RWPE2 (cell line): ENCODE measurements around the gene C2CD3.
"Not testable (repeated sequence)": the region's sequence is repeated elsewhere in the genome, so short reads cannot be mapped to it uniquely, and the experiment has no call there.

ENCODE experiments used
- ATAC-seq: fragments of 200-7000 bp; cut with Tn5 transposase; 3 replicates; pipeline ENCODE4 v1.9.1; 2021; ENCODE audit warnings: low read depth
- DNase-seq: peaks from one replicate; pipeline ENCODE4 v3.0.0-alpha.2; 2020; ENCODE audit warnings: low spot score
- H3K27ac ChIP-seq: fragments of 450-650 bp; 2 replicates; pipeline ENCODE4 v1.5.1; 2017; ENCODE audit warnings: mild to moderate bottlenecking; ENCODE audit not compliant: poor library complexity, severe bottlenecking
- H3K27me3 ChIP-seq: fragments of 250-450 bp; sonication (Bioruptor Pico); 2 replicates; pipeline ENCODE4 v1.5.1; 2021; ENCODE audit warnings: mild to moderate bottlenecking, moderate library complexity; ENCODE audit not compliant: insufficient read depth, poor library complexity, severe bottlenecking
- H3K36me3 ChIP-seq: fragments of 250-450 bp; sonication (Bioruptor Pico); 2 replicates; pipeline ENCODE4 v1.5.1; 2020; ENCODE audit warnings: low read depth, mild to moderate bottlenecking, moderate library complexity
- H3K4me1 ChIP-seq: fragments of 250-450 bp; sonication (Bioruptor Pico); 2 replicates; pipeline ENCODE4 v1.5.1; 2021; ENCODE audit warnings: mild to moderate bottlenecking, moderate library complexity; ENCODE audit not compliant: insufficient read depth, poor library complexity, severe bottlenecking
- H3K4me3 ChIP-seq: fragments of 250-450 bp; sonication (Bioruptor Pico); 2 replicates; pipeline ENCODE4 v1.5.1; 2021; ENCODE audit warnings: mild to moderate bottlenecking, moderate library complexity; ENCODE audit not compliant: severe bottlenecking
- H3K9me3 ChIP-seq: fragments of 250-450 bp; sonication (Bioruptor Pico); 2 replicates; pipeline ENCODE4 v1.5.1; 2021; ENCODE audit warnings: mild to moderate bottlenecking, moderate library complexity; ENCODE audit not compliant: severe bottlenecking
- CTCF ChIP-seq: fragments of 450-650 bp; IDR thresholded peaks from one replicate; pipeline ENCODE4 v1.5.1; 2017; ENCODE audit warnings: mild to moderate bottlenecking, moderate library complexity; ENCODE audit not compliant: poor library complexity, severe bottlenecking

Gene C2CD3

GRCh38 chr11:74123008-74123448 is 47.8 kb downstream of the C2CD3 start:
- TF ChIP-seq CTCF = no peak
- H3K4me1 ChIP-seq = no peaks in the 10 kb centered on the region
- H3K27me3 ChIP-seq = no peaks in the 10 kb centered on the region
- DNase-seq (no peak), ATAC-seq (peak; percentile 55; the same call in 1 of the 3 replicates)
- H3K36me3 ChIP-seq = peaks cover 18% of the 10 kb centered on the region
- no peak overlapping the region for H3K27ac ChIP-seq
- no peaks in the 10 kb centered on the region for H3K9me3 ChIP-seq
- H3K4me3 ChIP-seq = no peak overlapping the region

- H3K27me3 ChIP-seq = no peaks in the 10 kb centered on the region
- H3K4me3 ChIP-seq = no peak overlapping the region
- no peak for TF ChIP-seq CTCF
- H3K9me3 ChIP-seq = no peaks in the 10 kb centered on the region
- ATAC-seq (no peak), DNase-seq (no peak)
- H3K4me1 ChIP-seq = no peaks in the 10 kb centered on the region
- peaks cover 23% of the 10 kb centered on the region for H3K36me3 ChIP-seq
- no peak overlapping the region for H3K27ac ChIP-seq
These were observed 49.0 kb downstream of the C2CD3 start for GRCh38 chr11:74121804-74122203.

GRCh38 chr11:74120260-74121035 is 50.4 kb downstream of the C2CD3 start:
- H3K36me3 ChIP-seq = peaks cover 33% of the 10 kb centered on the region
- not testable (repeated sequence) for H3K27ac ChIP-seq, H3K9me3 ChIP-seq, H3K4me3 ChIP-seq, ATAC-seq, DNase-seq, H3K27me3 ChIP-seq, H3K4me1 ChIP-seq

- Histone ChIP-seq H3K27me3 (no peaks in the 10 kb centered on the region), H3K36me3 (peaks cover 49% of the 10 kb centered on the region), H3K4me1 (no peaks in the 10 kb centered on the region), H3K4me3 (no peak overlapping the region), H3K27ac (no peak overlapping the region), H3K9me3 (no peaks in the 10 kb centered on the region)
- DNase-seq = no peak
- no peak for TF ChIP-seq CTCF
- no peak for ATAC-seq
These were observed 54.1 kb downstream of the C2CD3 start for GRCh38 chr11:74116719-74117118.

GRCh38 chr11:74112877-74113276 is 57.9 kb downstream of the C2CD3 start:
- Histone ChIP-seq H3K9me3 (no peaks in the 10 kb centered on the region), H3K4me1 (no peaks in the 10 kb centered on the region), H3K27me3 (no peaks in the 10 kb centered on the region), H3K27ac (no peak overlapping the region), H3K36me3 (peaks cover 44% of the 10 kb centered on the region), H3K4me3 (no peak overlapping the region)
- DNase-seq (no peak), ATAC-seq (no peak)
- no peak for TF ChIP-seq CTCF
